ENCODE data around the gene HS3ST2. TPM values are rescaled to one million over a fixed set of nuclear protein-coding genes. Genes with fewer than 3 reads are reported as not detected.
"Not testable (repeated sequence)": the region's sequence is repeated elsewhere in the genome, so short reads cannot be mapped to it uniquely, and the experiment has no call there.

Gene HS3ST2
- total RNA-seq, 2 donors from 2014 or later: not detected

GRCh38 chr16:22899567-22899966, 85.6 kb downstream of the HS3ST2 start:
- not testable (repeated sequence) for H3K9me3 ChIP-seq (ENCODE audit: control insufficient read depth, low read length, poor library complexity, severe bottlenecking); H3K36me3 Mint-ChIP-seq (ENCODE audit: low read depth); H3K4me3 Mint-ChIP-seq; DNase-seq; H3K27ac Mint-ChIP-seq; ATAC-seq; H3K4me1 Mint-ChIP-seq
- peaks cover 47% of the 10 kb centered on the region for H3K27me3 Mint-ChIP-seq

DNA sequence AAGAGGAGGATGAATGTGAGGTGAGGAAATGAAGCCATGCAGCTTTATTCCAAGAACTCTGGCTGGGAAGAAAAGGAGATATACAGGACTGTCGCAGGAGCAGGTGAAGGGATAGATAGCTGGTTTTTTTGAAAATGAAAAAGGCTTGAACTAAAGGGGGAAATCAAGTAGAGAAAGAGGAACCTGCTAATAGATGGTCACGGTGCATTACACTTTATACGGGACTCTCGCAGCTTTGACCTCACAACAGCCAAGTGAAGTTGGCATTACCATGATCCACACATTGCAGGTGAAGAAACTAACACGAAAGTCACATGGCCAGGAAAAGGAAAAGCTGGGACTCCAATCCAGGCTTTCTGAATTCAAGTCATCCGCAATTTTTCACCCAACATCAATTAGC, 86.9 kb downstream of the HS3ST2 start:
- no peak for DNase-seq
- Mint-ChIP-seq H3K27me3 (peaks cover 49% of the 10 kb centered on the region), H3K27ac (no peak overlapping the region), H3K4me1 (no peaks in the 10 kb centered on the region), H3K4me3 (no peak overlapping the region), H3K36me3 (ENCODE audit: low read depth) (peaks cover 6% of the 10 kb centered on the region)
- no peaks in the 10 kb centered on the region for H3K9me3 ChIP-seq (ENCODE audit: control insufficient read depth, low read length, poor library complexity, severe bottlenecking)
- no peak for ATAC-seq

DNA sequence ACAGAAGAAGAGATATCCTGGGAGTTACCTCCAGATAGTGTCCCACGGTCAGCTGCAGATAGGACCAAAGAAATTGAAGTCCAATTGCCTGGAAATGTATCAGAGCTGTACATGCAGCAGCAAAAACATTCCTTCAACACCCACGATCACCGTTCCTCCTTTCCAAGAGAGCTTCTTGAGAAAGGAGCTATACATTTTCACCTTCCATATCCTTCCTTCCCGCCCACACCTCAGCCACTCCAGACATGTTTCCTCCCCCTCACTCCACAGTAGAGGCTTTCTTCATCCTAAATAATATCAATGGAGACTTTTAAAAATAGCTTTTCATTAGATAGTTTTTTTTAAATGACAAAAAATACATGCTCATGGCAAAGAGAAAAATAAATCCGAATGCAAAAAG, 87.6 kb downstream of the HS3ST2 start:
- Mint-ChIP-seq H3K4me3 (no peak overlapping the region), H3K27me3 (peaks cover 43% of the 10 kb centered on the region), H3K36me3 (ENCODE audit: low read depth) (peaks cover 2% of the 10 kb centered on the region), H3K27ac (no peak overlapping the region), H3K4me1 (no peaks in the 10 kb centered on the region)
- DNase-seq (no peak), ATAC-seq (no peak)
- no peaks in the 10 kb centered on the region for H3K9me3 ChIP-seq (ENCODE audit: control insufficient read depth, low read length, poor library complexity, severe bottlenecking)

- DNase-seq (no peak), ATAC-seq (no peak)
- H3K9me3 ChIP-seq (ENCODE audit: control insufficient read depth, low read length, poor library complexity, severe bottlenecking): no peaks in the 10 kb centered on the region
- Mint-ChIP-seq H3K27me3 (peaks cover 47% of the 10 kb centered on the region), H3K27ac (no peak overlapping the region), H3K4me3 (no peak overlapping the region), H3K4me1 (no peaks in the 10 kb centered on the region), H3K36me3 (ENCODE audit: low read depth) (no peaks in the 10 kb centered on the region)
Measured at GRCh38 chr16:22903716-22904115, 89.8 kb downstream of the HS3ST2 start.

DNA sequence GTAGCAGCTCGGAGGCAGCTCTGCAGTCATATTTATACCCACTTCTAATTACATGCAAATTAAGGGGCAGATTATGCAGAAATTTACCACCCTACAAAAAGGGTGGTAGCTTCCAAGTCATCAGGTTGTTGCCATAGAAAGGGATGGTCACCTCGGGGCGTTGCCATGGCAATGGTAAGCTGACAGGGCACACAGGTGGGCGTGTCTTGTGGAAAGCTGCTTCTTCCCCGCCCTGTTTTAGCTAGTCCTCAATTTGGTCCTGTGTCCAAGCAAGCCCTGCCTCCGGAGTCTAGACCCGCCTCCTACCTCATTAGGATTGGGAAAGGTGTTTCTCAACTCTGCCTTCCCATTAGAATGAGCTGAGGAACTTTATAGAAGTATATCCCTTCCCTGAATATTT, 98.7 kb downstream of the HS3ST2 start:
- H3K27ac Mint-ChIP-seq: no peak overlapping the region
- peaks cover 20% of the 10 kb centered on the region for H3K27me3 Mint-ChIP-seq
- no peaks in the 10 kb centered on the region for H3K36me3 Mint-ChIP-seq (ENCODE audit: low read depth)
- H3K9me3 ChIP-seq (ENCODE audit: control insufficient read depth, low read length, poor library complexity, severe bottlenecking): no peaks in the 10 kb centered on the region
- ATAC-seq: no peak
- no peaks in the 10 kb centered on the region for H3K4me1 Mint-ChIP-seq
- no peak overlapping the region for H3K4me3 Mint-ChIP-seq
- DNase-seq: no peak

DNA sequence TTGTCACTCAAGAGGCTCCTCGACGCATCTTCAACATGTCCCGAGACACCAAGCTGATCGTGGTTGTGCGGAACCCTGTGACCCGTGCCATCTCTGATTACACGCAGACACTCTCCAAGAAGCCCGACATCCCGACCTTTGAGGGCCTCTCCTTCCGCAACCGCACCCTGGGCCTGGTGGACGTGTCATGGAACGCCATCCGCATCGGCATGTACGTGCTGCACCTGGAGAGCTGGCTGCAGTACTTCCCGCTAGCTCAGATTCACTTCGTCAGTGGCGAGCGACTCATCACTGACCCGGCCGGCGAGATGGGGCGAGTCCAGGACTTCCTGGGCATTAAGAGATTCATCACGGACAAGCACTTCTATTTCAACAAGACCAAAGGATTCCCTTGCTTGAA, 101.0 kb downstream of the HS3ST2 start:
- no peak overlapping the region for H3K4me3 Mint-ChIP-seq
- H3K27ac Mint-ChIP-seq: no peak overlapping the region
- H3K4me1 Mint-ChIP-seq: no peaks in the 10 kb centered on the region
- no peak for ATAC-seq
- H3K36me3 Mint-ChIP-seq (ENCODE audit: low read depth): no peaks in the 10 kb centered on the region
- DNase-seq: no peak
- no peaks in the 10 kb centered on the region for H3K9me3 ChIP-seq (ENCODE audit: control insufficient read depth, low read length, poor library complexity, severe bottlenecking)
- H3K27me3 Mint-ChIP-seq: peaks cover 35% of the 10 kb centered on the region

DNA sequence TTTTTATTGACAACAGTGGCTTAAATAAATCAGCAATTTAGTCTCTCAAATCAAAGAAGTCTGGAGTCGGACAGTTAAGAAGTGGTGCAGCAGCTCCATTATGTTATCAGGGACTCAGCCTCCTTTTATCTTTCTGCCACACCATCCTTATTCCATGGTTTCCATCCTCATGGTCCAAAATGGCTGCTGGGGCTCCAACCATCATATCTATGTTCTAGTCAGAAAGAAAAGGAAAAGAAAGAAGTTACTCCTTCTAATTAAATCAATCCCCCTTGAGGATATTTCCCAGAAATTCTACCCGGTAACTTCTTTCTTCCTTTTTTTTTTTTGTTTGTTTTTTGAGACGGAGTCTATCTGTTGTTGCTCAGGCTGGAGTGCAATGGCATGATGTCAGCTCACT, 109.5 kb downstream of the HS3ST2 start:
- no peak overlapping the region for H3K27ac Mint-ChIP-seq
- H3K4me1 Mint-ChIP-seq: no peaks in the 10 kb centered on the region

DNA sequence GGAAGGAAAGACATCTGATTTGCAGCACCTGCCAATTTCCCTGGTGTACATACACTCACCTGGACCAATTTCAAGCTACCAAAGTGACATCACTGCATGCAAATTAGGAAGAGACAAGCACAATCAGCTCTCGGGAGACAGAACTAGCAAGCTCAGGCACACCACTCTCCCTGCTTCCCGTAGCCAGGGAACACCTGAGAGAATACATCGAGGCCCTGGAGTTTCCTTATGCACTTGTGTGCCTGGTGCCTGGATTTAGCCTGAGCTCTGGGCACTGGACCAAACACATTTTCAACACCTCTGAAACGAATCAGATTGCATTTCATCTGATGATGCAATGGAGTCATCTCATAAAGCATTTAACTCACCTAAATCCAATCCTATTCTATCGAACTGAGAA, 110.5 kb downstream of the HS3ST2 start:
- H3K9me3 ChIP-seq (ENCODE audit: control insufficient read depth, low read length, poor library complexity, severe bottlenecking): no peaks in the 10 kb centered on the region
- ATAC-seq (no peak), DNase-seq (no peak)
- Mint-ChIP-seq H3K27ac (no peak overlapping the region), H3K27me3 (peaks cover 63% of the 10 kb centered on the region), H3K36me3 (ENCODE audit: low read depth) (no peaks in the 10 kb centered on the region), H3K4me1 (no peaks in the 10 kb centered on the region), H3K4me3 (no peak overlapping the region)

More for the DNA sequence above, 109.5 kb downstream of the HS3ST2 start:
- no peak for ATAC-seq
- DNase-seq: no peak
- Mint-ChIP-seq H3K36me3 (ENCODE audit: low read depth) (no peaks in the 10 kb centered on the region), H3K27me3 (peaks cover 63% of the 10 kb centered on the region), H3K4me3 (no peak overlapping the region)
- no peaks in the 10 kb centered on the region for H3K9me3 ChIP-seq (ENCODE audit: control insufficient read depth, low read length, poor library complexity, severe bottlenecking)

GRCh38 chr16:22926105-22926751, 112.3 kb downstream of the HS3ST2 start:
- no peaks in the 10 kb centered on the region for H3K9me3 ChIP-seq (ENCODE audit: control insufficient read depth, low read length, poor library complexity, severe bottlenecking)
- no peak overlapping the region for H3K4me3 Mint-ChIP-seq
- H3K27ac Mint-ChIP-seq: no peak overlapping the region
- ATAC-seq (no peak), DNase-seq (no peak)
- H3K36me3 Mint-ChIP-seq (ENCODE audit: low read depth): no peaks in the 10 kb centered on the region
- H3K27me3 Mint-ChIP-seq: peaks cover 58% of the 10 kb centered on the region
- no peaks in the 10 kb centered on the region for H3K4me1 Mint-ChIP-seq

DNA sequence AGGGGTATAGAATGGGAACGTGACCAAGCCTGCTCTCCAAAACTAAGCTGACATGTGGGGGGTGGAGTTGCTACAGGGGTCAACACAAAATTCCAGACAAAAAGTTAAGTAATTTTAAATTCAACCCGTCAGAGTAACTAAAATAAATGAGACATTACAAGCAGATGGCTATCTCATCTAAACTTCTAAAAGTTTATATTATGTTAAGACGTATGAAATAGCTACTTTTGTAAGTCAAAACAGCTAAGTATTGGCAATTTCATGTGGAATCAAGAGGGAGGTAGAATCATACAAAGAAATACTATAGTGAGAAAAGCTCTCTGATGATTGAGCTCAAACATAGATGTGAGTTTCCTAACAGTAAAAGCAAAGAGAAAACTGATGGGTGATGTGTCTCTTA, 113.3 kb downstream of the HS3ST2 start:
- Mint-ChIP-seq H3K4me1 (no peaks in the 10 kb centered on the region), H3K36me3 (ENCODE audit: low read depth) (no peaks in the 10 kb centered on the region), H3K27me3 (peaks cover 62% of the 10 kb centered on the region), H3K4me3 (no peak overlapping the region), H3K27ac (no peak overlapping the region)
- no peak for DNase-seq
- H3K9me3 ChIP-seq (ENCODE audit: control insufficient read depth, low read length, poor library complexity, severe bottlenecking): no peaks in the 10 kb centered on the region
- no peak for ATAC-seq

GRCh38 chr16:22928882-22929435, 115.0 kb downstream of the HS3ST2 start:
- H3K4me3 Mint-ChIP-seq: no peak overlapping the region
- H3K36me3 Mint-ChIP-seq (ENCODE audit: low read depth): no peaks in the 10 kb centered on the region
- no peak for DNase-seq
- H3K27me3 Mint-ChIP-seq: peaks cover 72% of the 10 kb centered on the region
- H3K4me1 Mint-ChIP-seq: peaks cover 3% of the 10 kb centered on the region
- H3K27ac Mint-ChIP-seq: no peak overlapping the region
- no peak for ATAC-seq
- H3K9me3 ChIP-seq (ENCODE audit: control insufficient read depth, low read length, poor library complexity, severe bottlenecking): no peaks in the 10 kb centered on the region

DNA sequence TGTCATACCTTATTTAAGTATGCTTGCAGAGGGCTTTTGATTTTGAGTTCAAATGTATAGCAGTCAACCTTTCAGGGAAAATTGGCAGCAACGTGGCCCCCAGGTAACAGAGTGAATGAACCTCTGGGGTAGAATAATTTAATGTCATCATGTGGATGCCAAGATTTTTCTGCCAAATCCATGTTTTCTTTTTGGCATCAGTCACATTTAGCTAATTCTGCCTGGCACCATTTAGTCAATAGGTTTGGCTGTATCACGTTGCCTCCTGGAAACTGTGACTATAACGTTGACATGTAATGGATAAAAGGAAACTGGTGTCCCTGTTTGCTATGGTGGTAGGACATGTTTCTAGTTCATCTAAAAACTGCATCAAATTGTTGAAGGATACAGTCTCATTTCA, 115.5 kb downstream of the HS3ST2 start:
- ATAC-seq: no peak
- peaks cover 68% of the 10 kb centered on the region for H3K27me3 Mint-ChIP-seq
- H3K27ac Mint-ChIP-seq: no peak overlapping the region
- H3K4me3 Mint-ChIP-seq: no peak overlapping the region
- H3K9me3 ChIP-seq (ENCODE audit: control insufficient read depth, low read length, poor library complexity, severe bottlenecking): no peaks in the 10 kb centered on the region
- H3K4me1 Mint-ChIP-seq: peaks cover 3% of the 10 kb centered on the region
- no peak for DNase-seq
- no peaks in the 10 kb centered on the region for H3K36me3 Mint-ChIP-seq (ENCODE audit: low read depth)

DNA sequence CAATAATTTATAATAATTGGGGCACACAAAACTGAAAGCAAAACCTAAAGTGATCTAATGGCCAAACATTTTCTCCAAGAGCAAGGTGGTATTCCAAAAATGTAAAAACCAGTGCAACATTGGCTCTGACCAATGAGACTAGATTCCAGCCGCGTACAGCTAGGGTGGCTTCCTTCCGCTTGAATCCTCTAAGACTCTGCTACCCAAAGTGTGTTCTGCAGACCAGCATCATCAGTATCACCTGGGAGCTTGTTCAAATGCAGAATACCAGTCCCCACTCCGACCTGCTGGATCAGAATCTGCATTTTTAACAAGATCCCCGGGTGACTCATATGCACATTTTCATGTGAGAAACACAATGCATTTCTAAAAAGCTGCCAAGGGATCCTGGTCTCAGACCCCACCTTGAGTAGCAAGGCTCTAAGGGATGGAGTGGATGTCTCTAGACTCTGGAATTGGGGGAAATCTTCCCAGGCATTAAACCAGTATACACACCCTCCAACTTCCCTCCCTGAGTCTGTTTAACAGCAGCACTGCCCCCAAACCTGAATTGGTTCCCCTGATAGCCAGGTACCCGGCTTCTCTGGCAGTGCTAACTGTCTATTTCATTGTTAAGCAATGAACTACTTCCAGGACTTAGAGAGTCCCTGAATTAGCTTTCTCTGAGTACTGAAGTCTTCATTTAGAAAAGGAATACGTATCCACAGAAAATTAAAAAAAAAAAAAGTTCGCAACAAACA, 118.2 kb downstream of the HS3ST2 start:
- DNase-seq: no peak
- Mint-ChIP-seq H3K4me3 (no peak overlapping the region), H3K36me3 (ENCODE audit: low read depth) (no peaks in the 10 kb centered on the region), H3K4me1 (peaks cover 3% of the 10 kb centered on the region), H3K27ac (no peak overlapping the region), H3K27me3 (peaks cover 63% of the 10 kb centered on the region)
- H3K9me3 ChIP-seq (ENCODE audit: control insufficient read depth, low read length, poor library complexity, severe bottlenecking): no peaks in the 10 kb centered on the region
- ATAC-seq: no peak

- no peak overlapping the region for H3K4me3 Mint-ChIP-seq
- no peak overlapping the region for H3K27ac Mint-ChIP-seq
- no peaks in the 10 kb centered on the region for H3K9me3 ChIP-seq (ENCODE audit: control insufficient read depth, low read length, poor library complexity, severe bottlenecking)
- H3K36me3 Mint-ChIP-seq (ENCODE audit: low read depth): no peaks in the 10 kb centered on the region
- peaks cover 53% of the 10 kb centered on the region for H3K27me3 Mint-ChIP-seq
- ATAC-seq (no peak), DNase-seq (no peak)
- peaks cover 3% of the 10 kb centered on the region for H3K4me1 Mint-ChIP-seq
Measured at GRCh38 chr16:22933173-22933572, 119.2 kb downstream of the HS3ST2 start.
